GM19025 (cell line): Measurements from ENCODE around the gene CD180.

Experiments
- ATAC-seq: cut with Tn5 transposase; IDR thresholded peaks from one replicate; pipeline ENCODE4 v1.9.1; 2021; ENCODE audit warnings: mild to moderate bottlenecking, low read depth, moderate library complexity; ENCODE audit not compliant: unreplicated experiment

The CD180 gene

GRCh38 chr5:67139030-67139429 is 57.6 kb downstream of the CD180 start:
- ATAC-seq: no peak

DNA sequence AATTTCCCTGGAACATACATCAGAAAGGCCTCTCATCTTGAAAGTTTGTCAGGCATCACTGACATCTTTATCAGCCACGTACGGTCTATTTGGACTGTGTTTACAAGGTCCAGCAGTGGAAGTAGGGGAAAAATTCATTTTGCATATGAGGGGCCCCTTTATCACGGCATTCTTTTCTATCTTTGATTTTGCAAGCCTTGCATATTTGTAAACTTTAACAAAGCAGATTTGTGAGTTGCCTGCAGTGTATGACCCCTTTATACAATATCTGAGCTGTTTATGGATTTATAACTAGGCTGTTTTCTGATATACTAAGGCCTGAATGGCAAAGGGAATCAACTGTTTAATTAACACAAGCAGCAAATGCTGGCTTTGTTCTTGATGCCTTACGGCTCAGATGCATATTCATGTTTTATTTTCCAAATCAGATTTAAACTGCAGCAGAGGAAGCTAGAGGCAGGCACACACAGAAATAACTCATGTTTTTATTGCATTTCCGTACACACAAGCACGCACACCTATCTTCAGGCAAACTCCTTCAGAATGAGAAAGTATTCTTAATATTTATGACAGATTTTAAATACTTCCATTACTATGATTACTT is 61.1 kb downstream of the CD180 start:
- no peak for ATAC-seq

DNA sequence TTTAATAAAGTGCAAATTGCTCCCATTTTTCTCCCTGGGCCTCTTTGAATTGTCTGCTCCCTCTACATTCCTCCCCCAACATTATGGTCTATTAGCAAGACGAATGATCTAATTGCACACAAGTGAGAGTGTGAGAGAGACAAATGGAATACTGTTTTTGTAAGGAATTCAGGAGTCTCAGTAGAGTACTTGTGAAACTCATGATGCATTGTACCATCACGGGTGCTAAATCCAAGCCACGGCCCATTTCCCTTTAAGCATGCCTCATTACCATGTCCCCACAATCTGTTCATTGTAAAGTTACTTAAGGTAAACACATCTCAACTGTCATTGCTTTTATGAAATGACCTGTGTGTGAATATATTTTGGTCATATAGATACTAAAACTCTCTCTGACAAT is 62.8 kb downstream of the CD180 start:
- ATAC-seq: no peak

GRCh38 chr5:67133217-67133616 is 63.4 kb downstream of the CD180 start:
- ATAC-seq: no peak

DNA sequence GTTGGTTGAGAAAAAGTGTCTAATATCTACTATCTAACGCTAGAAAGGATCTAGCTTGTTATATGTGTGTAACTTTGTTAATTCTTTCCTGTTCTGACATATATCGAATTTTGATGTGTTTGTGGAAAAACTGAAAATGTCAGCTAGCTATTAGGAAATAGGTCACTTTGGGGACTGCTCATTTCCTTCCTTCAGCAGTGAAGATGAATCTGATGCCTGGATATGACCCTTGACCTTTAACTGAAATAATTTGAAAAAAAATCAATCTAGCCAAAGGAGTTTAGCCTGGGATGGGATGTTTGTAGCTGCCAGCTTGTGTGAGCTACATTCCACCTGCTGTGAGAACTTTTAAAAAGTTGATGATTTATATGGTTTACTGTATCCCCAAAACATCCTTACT is 66.8 kb downstream of the CD180 start:
- ATAC-seq: no peak
